Endothelial cell of umbilical vein (primary cell): ENCODE results near the gene WNT11. TPM values are rescaled to one million over a fixed set of nuclear protein-coding genes. Genes with fewer than 3 reads are reported as not detected.

Source experiments
- BruUV-seq: library from RNA; stranded (reverse); fragments of 400-500 nt; replicated peaks from 2 replicates; lab custom pipeline; 2021; lab: Mats Ljungman, UMichigan
- CTCF ChIA-PET: fragments of 300-600, 350-600 bp; sonication (Branson Sonifier 250); formaldehyde crosslinking; loops from one replicate; lab custom pipeline; 2021; ENCODE audit warnings: antibody characterized with exemption, inconsistent platforms; lab: Charles Lee
- POLR2A ChIA-PET: fragments of 300-600, 350-600 bp; sonication (Branson Sonifier 250); formaldehyde crosslinking; loops from one replicate; lab custom pipeline; 2021; ENCODE audit warnings: antibody characterized with exemption, inconsistent platforms; lab: Charles Lee
- DNase-seq: peaks from one replicate; pipeline ENCODE4 v3.0.0-alpha.2; 2011; ENCODE audit warnings: low read depth, low spot score
- FAIRE-seq: peaks from 2 replicates; lab custom pipeline; 2011; peaks lifted over from hg19 to GRCh38; lab: Jason Lieb, UNC
- H2AFZ ChIP-seq: 2 replicates; pipeline ENCODE4 v1.6.0; 2012; ENCODE audit warnings: low read depth, low read length, control low read depth, inconsistent platforms
- H3K27ac ChIP-seq: 2 replicates; pipeline ENCODE4 v1.5.1; 2011; ENCODE audit warnings: low read depth, mild to moderate bottlenecking, control low read depth, low read length, moderate library complexity; ENCODE audit not compliant: insufficient read depth
- H3K27me3 ChIP-seq, 2 experiments: 2 replicates each; pipeline versions ENCODE4 v1.6.0 to v1.6.1; 2011; ENCODE audit warnings: low read length in 2 of 2, mixed read lengths in 1 of 2; ENCODE audit not compliant: control insufficient read depth in 2 of 2, insufficient read depth in 2 of 2
- H3K36me3 ChIP-seq, 2 experiments: 2 replicates in 1 of 2; 3 replicates in 1 of 2; pipeline ENCODE4 v1.5.1; 2011; ENCODE audit warnings: low read length in 2 of 2, mild to moderate bottlenecking in 1 of 2, moderate library complexity in 1 of 2; ENCODE audit not compliant: control insufficient read depth in 2 of 2, insufficient read depth in 2 of 2; ENCODE audit errors: extremely low read depth in 1 of 2
- H3K4me1 ChIP-seq: 3 replicates; pipeline ENCODE4 v1.5.1; 2011; ENCODE audit warnings: mild to moderate bottlenecking, low read length; ENCODE audit not compliant: control insufficient read depth, insufficient read depth; ENCODE audit errors: extremely low read depth
- H3K4me2 ChIP-seq: 2 replicates; pipeline ENCODE4 v1.6.1; 2011; ENCODE audit warnings: low read length, control low read depth, mixed read lengths; ENCODE audit not compliant: insufficient read depth
- H3K4me3 ChIP-seq, 3 experiments: fragments of 200-600 bp in 1 of 3; sonication (generic), shearing (Covaris generic) in 1 of 3; replicated peaks in 1 of 3; 2 replicates each; pipeline ENCODE4 v1.5.1; 2011 to 2016; ENCODE audit warnings: control low read depth in 3 of 3, low read length in 3 of 3, mild to moderate bottlenecking in 2 of 3, inconsistent platforms in 1 of 3, low read depth in 1 of 3, moderate library complexity in 1 of 3; ENCODE audit not compliant: insufficient read depth in 1 of 3
- H3K79me2 ChIP-seq: 2 replicates; pipeline ENCODE4 v1.6.0; 2012; ENCODE audit warnings: low read length, inconsistent platforms; ENCODE audit not compliant: control insufficient read depth, insufficient read depth
- H3K9ac ChIP-seq: replicated peaks from 2 replicates; pipeline ENCODE3; 2011; ENCODE audit warnings: low read length, control low read depth; ENCODE audit not compliant: insufficient read depth; ENCODE audit errors: extremely low read depth
- H3K9me1 ChIP-seq: replicated peaks from 3 replicates; pipeline ENCODE4 v1.6.0; 2011; ENCODE audit warnings: mild to moderate bottlenecking, low read length; ENCODE audit not compliant: control insufficient read depth, insufficient read depth; ENCODE audit errors: extremely low read depth
- H3K9me3 ChIP-seq: replicated peaks from 2 replicates; pipeline ENCODE4 v1.5.1; 2012; ENCODE audit warnings: low read length, inconsistent platforms; ENCODE audit not compliant: control insufficient read depth, insufficient read depth
- H4K20me1 ChIP-seq: replicated peaks from 2 replicates; pipeline ENCODE3; 2011; ENCODE audit warnings: mild to moderate bottlenecking, low read length; ENCODE audit not compliant: control insufficient read depth, insufficient read depth; ENCODE audit errors: extremely low read depth
- EZH2 ChIP-seq: IDR thresholded peaks from 2 replicates; pipeline ENCODE4 v1.6.1; 2012; ENCODE audit warnings: borderline replicate concordance, low read depth, mild to moderate bottlenecking, moderate library complexity, low read length, inconsistent platforms; ENCODE audit not compliant: severe bottlenecking
- FOS ChIP-seq: IDR thresholded peaks from 2 replicates; pipeline ENCODE4 v1.6.1; 2011; ENCODE audit warnings: mild to moderate bottlenecking, low read length, moderate library complexity, borderline replicate concordance; ENCODE audit not compliant: insufficient read depth
- GATA2 ChIP-seq: IDR thresholded peaks from 2 replicates; pipeline ENCODE4 v1.7.0; 2011; ENCODE audit warnings: low read depth, mild to moderate bottlenecking, moderate library complexity, mixed read lengths, low read length; ENCODE audit not compliant: insufficient read length, insufficient read depth
- JUN ChIP-seq: IDR thresholded peaks from 2 replicates; pipeline ENCODE4 v1.6.1; 2011; ENCODE audit warnings: borderline replicate concordance, low read depth; ENCODE audit not compliant: insufficient read length, insufficient read depth
- MYC ChIP-seq: IDR thresholded peaks from one replicate; pipeline ENCODE4 v1.6.1; 2011; ENCODE audit warnings: mild to moderate bottlenecking, low read depth, low read length
- POLR2A ChIP-seq: IDR thresholded peaks from 2 replicates; pipeline ENCODE4 v1.6.1; 2012; ENCODE audit warnings: low read depth, mild to moderate bottlenecking, control low read depth, low read length
- POLR2AphosphoS5 ChIP-seq: IDR thresholded peaks from 2 replicates; pipeline ENCODE4 v1.6.1; 2012; ENCODE audit warnings: low read depth, mild to moderate bottlenecking, control low read depth, low read length, moderate library complexity; ENCODE audit not compliant: insufficient read depth
- dilution Hi-C: fragments of 300-500 bp; cut with MboI; formaldehyde crosslinking; loops from one replicate; pipeline ENCODE4 v1.15.0; 2019; ENCODE audit warnings: low sequenced_read_pairs; ENCODE audit not compliant: extremely low pct_ligation_motif_present
- intact Hi-C: fragments of 100-400 bp; cut with micrococcal nuclease; formaldehyde crosslinking; loops from one replicate; pipeline ENCODE4 v1.10.0; 2022
- polyA plus RNA-seq, 4 experiments: library from polyadenylated mRNA; depleted of rRNA in 3 of 4; stranded (reverse) in 3 of 4; unstranded in 1 of 4; fragments of >200 nt; gene quantifications; 2 replicates each; pipeline versions ENCODE4 v1.2.1 to v1.2.3, GENCODE V29; 2011 to 2012; ENCODE audit warnings: missing spikeins in 1 of 4
- total RNA-seq: library from RNA; stranded (reverse); gene quantifications from 2 replicates; pipeline ENCODE4 v1.2.3, GENCODE V29; 2021
- TF ChIP-seq, protein P1 (sequence below): IDR thresholded peaks from 2 replicates; pipeline ENCODE4 v1.6.1; 2011; ENCODE audit not compliant: insufficient read depth, insufficient read length
- TF ChIP-seq, protein P2 (sequence below), 2 donors: IDR thresholded peaks; 1 replicate in 1 of 2; 2 replicates in 1 of 2; pipeline ENCODE4 v1.5.1; 2011; ENCODE audit warnings: low read length in 2 of 2, mild to moderate bottlenecking in 2 of 2, moderate library complexity in 2 of 2, control low read depth in 1 of 2, inconsistent platforms in 1 of 2, low read depth in 1 of 2; ENCODE audit not compliant: insufficient read depth in 1 of 2; ENCODE audit errors: extremely low read depth in 1 of 2

The WNT11 gene
- total and polyA plus RNA-seq, 2 donors (not counting 3 experiments of a cell fraction or from before 2014, with no cell fraction given): not detected

DNA sequence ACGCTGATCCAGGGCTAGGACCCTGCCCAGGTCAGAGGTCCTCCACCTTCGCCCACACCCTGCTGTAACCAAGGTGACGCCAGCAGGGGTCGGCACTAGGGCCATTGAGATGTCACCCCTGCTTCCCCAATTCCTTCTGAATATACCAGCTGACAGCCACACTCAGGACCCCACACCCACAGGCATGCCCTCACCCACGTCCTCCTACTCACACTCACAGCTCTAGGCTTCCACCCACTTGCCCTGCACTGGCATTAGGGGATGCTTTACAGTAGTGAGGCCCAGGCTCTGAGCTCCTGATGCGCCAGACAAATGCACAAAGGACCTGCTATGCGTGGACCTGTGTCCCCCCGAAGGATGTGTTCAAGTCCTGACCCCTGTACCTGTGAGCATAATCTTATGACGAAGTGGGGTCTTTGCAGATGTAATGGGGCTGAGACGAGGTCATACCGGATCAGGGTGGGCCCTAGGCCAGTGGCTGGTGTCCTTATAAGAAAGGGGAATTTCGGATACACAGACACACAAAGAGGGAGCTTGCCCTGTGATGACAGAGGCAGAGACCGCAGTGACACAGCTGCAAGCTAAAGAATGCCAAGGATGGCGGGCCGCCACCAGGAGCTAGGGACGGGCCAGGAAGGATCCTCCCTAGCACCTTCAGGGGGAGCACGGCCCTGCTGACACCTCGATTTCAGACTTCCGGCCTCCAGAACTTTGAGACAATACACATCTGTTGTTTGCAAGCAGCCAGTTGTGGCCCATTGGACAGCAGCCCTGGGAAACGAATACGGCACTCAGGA lies 11.2 kb downstream of the WNT11 start:
- CTCF ChIA-PET: interaction anchor here (1.2 to 1.3 kb wide), 2 partner anchors 9 to 12 kb away, joined by 3 to 6 read pairs; no protein-coding TSS in a partner anchor
- no peak overlapping the region for H3K4me2 ChIP-seq
- H3K4me1 ChIP-seq: no peaks in the 10 kb centered on the region
- TF ChIP-seq POLR2A (no peak), MYC (no peak), EZH2 (no peak), FOS (no peak), POLR2AphosphoS5 (no peak), JUN (no peak), GATA2 (no peak)
- TF ChIP-seq, protein P1, sequence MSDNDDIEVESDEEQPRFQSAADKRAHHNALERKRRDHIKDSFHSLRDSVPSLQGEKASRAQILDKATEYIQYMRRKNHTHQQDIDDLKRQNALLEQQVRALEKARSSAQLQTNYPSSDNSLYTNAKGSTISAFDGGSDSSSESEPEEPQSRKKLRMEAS: no peak
- TF ChIP-seq, protein P2, sequence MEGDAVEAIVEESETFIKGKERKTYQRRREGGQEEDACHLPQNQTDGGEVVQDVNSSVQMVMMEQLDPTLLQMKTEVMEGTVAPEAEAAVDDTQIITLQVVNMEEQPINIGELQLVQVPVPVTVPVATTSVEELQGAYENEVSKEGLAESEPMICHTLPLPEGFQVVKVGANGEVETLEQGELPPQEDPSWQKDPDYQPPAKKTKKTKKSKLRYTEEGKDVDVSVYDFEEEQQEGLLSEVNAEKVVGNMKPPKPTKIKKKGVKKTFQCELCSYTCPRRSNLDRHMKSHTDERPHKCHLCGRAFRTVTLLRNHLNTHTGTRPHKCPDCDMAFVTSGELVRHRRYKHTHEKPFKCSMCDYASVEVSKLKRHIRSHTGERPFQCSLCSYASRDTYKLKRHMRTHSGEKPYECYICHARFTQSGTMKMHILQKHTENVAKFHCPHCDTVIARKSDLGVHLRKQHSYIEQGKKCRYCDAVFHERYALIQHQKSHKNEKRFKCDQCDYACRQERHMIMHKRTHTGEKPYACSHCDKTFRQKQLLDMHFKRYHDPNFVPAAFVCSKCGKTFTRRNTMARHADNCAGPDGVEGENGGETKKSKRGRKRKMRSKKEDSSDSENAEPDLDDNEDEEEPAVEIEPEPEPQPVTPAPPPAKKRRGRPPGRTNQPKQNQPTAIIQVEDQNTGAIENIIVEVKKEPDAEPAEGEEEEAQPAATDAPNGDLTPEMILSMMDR (IDR thresholded peaks at IDR 0.05; ENCODE audit: extremely low read depth in 1 of 2, insufficient read depth in 1 of 2, low read depth in 1 of 2, low read length in 2 of 2): no peak
- H3K4me3 ChIP-seq: no peak overlapping the region
- H3K79me2 ChIP-seq: no peaks in the 10 kb centered on the region
- no peaks in the 10 kb centered on the region for H3K27me3 ChIP-seq
- H4K20me1 ChIP-seq: no peaks in the 10 kb centered on the region
- H2AFZ ChIP-seq: no peak overlapping the region
- H3K36me3 ChIP-seq: no peaks in the 10 kb centered on the region
- no peak for FAIRE-seq
- intact Hi-C loops (no loop called here), dilution Hi-C loops (no loop called here)
- no TSS peak for BruUV-seq
- DNase-seq: no peak
- H3K9me1 ChIP-seq: no peaks in the 10 kb centered on the region
- H3K9me3 ChIP-seq: no peaks in the 10 kb centered on the region
- POLR2A ChIA-PET: no interaction called here
- no peak overlapping the region for H3K27ac ChIP-seq
- no peak overlapping the region for H3K9ac ChIP-seq
